DMS114 treated with DMSO at 0.1 percent for 48 hours (cell line): ENCODE measurements around the gene ALKBH3.

Experiments
- DNase-seq: peaks from one replicate; lab custom pipeline; 2025; ENCODE audit not compliant: unreplicated experiment; lab: John Stamatoyannopoulos, UW

The ALKBH3 gene

DNA sequence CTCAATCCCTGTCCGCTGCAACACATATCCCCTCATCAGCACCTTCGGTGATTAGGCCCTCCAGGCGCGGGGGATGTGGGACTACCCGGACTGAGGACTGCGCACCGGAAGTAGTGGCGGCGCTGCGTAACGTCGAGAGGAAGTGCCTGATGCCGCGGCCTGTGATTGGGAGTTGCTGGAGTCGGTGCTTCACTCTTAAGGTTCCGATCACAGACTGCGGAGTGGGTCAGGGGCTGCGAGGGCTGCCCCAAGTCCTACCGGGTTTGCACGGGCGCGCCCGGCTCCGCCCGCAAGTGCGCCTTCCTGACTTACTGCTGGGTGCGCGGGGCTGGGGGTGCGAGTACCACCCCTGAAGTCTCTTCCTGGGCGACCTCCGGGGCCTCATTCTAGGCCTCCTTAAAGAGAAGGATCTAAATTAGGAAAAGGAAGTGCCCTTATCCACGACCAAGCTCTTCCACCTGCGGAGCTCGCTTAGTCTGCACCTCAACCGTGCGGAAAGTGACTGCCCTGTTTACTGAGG, at the start of gene ALKBH3:
TSS of gene ALKBH3 (plus strand) at position 192 of the 520 bp plus-strand sequence. CDS start 1,822 bp downstream, outside the sequence.
- DNase-seq = peak; percentile 81

DNA sequence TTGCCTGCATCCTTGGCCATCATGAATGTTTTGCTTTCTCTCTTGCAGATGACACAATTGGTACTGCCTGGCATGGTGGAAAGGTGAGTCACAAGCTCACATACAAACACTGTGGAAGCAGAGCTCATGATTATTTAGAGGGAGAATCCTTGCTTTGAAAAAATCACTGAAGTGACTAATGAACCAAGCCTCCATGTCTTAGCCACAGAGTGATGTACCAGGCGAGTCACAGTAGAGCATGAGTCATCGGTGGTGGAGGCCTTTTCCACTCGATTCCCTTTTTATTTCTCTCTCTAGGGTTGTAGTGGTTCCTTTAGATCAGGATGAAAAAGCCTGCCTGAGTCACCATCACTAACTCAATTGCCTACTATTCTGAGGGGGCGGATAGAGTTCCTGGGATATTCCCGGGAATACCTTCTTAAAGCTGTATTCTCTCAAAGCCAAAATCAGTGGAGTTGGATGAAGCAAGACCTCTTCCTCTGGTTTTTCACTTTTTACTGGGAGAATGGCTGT, 49.6 kb upstream of the ALKBH3 start:
- no peak for DNase-seq

DNA sequence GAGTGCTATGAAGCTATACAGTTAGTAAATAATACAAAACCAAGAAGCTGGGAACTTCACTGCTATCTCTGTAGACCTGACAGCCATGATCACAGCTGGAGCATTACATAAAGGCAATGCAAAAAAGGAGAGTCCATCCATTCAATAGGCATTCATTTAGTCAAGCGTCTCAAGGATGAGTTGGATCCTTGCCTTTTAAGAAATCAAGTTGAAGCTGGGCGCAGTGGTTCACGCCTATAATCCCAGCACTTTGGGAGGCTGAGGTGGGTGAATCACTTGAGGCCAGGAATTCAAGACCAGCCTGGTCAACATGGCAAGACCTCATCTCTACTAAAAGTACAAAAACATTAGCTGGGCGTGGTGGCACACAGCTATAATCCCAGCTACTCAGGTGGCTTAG, 48.1 kb upstream of the ALKBH3 start:
- no peak for DNase-seq

DNA sequence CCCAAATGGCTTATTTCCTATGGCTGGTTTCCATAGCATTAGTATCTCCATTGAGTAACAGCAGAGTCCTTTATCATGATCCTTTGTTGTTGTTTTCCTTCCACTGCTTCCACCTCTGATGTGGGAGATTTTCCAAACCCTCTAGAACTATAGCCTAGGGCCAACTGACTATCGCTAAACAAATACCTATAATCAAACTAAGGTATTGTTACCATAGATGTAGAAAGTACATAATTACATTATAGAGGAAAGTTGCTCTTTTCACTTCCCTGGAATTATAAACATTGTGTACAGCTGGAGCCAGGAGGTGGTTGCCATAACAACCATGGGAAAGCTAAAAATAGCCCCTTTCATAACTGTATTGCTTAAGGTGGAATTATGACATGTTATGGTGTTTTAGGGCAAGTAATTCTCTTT, 47.0 kb upstream of the ALKBH3 start:
- DNase-seq = no peak

DNA sequence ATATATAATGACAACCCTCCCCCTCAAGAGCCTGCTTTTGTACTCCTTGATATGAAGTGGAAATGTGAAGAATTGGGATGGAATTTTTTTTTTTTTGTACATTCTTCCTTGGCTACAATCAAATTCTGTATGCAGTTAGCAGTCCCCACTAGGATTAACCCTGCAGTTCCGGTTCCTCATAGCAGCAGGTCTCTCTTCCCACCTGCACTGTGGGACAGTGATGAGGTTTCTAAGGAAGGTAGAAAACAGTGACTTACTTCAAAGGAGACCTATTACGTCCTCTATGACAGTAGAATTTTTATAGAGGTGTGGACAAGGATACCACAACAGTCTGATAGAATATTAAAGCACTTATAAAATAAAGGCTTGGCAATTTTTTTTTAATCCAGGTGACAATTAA, 46.3 kb upstream of the ALKBH3 start:
- no peak for DNase-seq

DNA sequence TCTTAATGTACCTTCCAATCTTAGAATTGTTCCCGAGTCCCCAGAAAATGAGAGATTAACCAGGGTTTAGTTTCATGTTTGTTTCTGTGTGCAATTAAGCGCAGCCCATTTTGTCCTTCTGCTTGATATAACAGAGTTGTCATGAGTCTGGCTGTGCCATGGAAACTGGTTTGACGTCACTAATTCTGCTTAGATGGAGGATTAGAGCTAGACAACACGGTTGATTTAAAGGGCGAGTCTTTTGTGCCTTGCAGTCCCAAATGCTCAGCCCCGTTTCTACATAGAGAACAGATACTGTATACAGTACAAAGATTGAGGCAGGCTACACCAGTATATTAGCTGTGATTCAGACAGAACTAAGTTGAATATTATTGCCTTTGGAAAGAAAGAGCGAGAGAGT, 45.5 kb upstream of the ALKBH3 start:
- DNase-seq = no peak

DNA sequence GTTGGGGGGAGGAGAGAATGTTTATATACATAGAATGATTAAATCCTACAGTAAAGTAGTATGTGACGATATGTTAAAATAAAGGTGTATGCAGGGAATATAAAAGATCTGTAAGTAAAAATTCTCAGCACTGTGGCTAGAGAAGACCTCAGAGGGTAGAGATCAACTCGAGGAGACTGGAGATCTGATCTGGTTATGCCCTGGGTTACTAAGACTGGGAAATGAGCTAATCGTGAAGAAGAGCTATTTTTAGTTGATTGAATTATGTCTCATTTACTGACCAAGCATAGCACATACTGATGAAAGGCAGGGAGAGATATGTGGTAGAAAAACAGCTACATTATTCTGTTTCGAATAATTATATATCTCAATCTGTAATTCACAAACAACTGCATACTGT, 42.8 kb upstream of the ALKBH3 start:
- no peak for DNase-seq

DNA sequence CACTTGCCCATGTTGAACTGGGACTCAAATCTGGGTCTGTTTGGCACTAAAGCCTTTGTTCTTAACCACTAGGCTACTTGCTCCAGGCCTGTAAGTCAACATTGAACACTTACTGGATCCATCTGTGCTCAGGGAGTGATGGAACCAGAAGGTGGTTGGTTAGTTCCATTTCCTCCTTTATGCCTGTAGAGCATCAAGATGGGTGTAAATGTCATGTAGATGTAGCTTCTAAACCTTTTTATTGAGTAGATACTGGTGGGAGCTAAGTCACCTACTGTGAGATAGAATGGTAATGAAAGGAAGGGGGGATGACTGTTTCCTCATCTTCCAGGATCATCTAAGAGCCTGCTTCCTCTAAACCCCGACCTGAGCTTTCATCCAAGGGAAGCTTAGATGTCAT, 38.6 kb upstream of the ALKBH3 start:
- DNase-seq = no peak

DNA sequence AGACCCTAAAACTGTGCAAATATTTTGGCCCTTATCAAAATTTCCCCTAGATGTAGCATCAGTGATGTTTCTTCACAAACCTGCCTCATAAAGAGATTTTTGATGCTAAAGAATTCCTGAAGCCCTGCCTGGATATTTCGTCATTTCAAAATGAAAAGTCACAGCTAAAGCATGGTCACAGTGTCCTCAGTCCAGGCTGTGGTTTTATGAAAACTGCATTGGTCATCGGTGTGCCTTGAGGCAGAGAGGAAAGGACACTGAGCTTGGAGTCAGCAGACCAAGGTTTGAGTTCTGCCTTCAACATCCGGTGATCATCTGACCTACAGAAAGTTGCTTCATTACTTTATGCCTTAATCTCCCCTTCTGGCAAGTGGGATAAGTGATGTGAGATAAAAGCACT, 34.8 kb upstream of the ALKBH3 start:
- no peak for DNase-seq

DNA sequence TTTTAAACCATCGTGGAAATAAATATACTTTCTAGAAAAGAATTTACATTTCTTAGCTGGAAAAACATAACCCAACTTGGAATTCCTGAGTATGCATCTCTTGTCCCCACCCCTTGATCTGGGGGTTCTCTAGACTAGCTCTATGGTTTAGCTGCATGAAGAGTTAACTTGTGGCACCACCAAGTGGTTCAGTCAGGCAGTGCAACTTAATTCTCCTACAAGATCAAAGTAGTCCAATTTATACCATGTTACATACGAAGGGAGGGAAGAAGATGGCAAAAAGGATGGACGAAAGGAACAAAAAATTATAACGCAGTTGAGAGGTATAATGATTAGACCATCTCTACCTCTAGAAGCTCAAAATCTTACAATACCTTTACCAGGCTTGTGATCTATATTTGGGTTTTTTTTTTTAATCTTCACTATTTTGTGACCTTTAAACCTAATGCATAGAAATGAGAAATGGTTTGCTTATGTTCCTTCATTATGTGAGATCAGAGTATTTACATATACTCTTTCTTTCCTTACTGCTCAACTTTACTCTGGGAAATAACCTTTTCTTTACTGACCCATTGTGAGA, 28.5 kb upstream of the ALKBH3 start:
- peak; percentile 33 for DNase-seq

DNA sequence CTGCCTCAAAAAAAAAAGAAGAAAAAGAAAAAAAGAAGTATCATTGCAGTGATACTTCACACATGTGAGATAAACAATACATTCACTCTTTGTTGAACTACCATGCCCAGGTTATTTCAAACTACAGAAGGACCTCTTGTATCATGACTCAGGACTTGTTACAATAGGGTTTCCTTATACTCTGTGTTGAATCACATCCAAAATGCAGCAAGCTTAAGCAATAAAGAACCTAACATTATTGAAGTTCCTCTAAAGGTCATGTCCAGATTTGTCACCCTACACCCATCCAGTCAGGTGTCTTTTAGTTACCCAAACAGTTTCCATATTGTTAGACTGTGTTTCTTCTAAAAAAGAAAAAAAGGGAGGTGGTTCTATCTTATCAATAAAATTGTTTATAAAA, 26.9 kb upstream of the ALKBH3 start:
- no peak for DNase-seq

DNA sequence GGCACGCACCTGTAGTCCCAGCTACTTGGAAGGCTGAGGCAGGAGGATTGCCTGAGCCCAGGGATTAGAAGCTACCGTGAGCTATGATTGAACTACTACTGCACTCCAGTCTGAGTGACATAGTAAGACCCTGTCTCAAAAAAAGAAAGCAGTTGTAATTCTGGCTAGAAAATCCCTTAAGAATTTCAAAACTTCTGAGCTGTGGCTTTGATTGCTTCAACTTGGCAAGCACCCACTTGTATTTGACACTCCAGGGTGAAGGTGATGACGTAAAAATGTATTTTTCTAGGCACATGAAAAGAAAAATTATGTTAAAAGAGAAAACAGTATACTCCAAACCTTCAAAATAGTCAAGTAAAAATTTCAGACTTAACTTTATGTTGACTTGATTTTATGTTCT, 23.6 kb upstream of the ALKBH3 start:
- no peak for DNase-seq

DNA sequence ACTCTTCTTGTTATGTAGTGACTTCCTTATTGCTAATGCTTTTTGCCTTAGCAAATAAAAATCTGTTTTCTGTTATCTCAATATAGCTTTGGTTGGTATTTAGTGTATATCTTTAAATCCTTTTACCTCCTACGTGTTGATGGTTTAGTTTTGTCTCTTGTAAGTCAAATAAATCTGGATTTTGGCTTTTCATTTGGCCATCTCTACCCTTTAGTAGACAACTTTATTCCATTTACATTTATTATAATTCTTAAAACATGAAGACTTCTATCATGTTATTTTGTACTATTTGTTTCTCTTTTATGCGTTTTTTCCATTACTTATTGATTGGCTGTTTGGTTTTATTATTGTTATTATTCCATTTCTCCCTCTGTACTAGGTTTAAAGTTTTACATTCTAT, 19.5 kb upstream of the ALKBH3 start:
- no peak for DNase-seq

DNA sequence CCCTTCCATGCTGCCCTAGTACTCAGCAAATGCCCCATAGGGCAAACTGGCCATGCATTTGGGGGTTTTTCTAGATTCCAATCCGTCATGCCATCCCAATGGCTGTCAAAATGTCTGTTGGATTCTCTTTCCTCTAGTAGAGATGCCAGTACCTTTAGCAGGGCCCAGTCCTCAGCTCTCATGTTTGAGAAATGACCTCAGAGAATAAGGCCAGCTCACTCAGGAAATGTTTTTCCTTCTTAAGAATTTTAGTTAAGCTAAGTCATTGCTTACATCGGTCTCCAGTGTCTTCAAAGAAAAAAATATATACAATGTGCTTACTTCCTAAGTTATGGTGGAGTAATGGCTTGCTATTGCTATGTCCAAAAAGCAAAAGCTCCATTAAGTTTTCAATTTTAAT, 14.1 kb upstream of the ALKBH3 start:
- DNase-seq = no peak

DNA sequence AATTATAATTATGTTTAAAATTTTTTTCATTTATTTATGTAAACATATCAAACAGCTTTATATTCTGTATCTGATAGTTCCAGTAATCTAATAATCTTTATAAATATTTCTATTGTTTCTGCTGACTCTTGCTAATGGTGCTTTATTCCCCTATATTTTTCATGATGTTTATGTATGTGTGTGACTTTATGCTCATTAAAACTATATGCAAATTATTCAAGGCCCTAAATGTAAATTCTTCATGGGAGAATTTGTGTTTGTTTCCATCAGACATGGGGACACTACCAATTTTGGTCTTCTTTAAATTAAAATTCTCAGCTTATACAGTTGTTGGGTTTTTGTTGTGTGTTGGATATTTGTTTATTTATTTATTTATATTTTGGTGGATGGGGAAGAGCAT, 13.7 kb upstream of the ALKBH3 start:
- no peak for DNase-seq

DNA sequence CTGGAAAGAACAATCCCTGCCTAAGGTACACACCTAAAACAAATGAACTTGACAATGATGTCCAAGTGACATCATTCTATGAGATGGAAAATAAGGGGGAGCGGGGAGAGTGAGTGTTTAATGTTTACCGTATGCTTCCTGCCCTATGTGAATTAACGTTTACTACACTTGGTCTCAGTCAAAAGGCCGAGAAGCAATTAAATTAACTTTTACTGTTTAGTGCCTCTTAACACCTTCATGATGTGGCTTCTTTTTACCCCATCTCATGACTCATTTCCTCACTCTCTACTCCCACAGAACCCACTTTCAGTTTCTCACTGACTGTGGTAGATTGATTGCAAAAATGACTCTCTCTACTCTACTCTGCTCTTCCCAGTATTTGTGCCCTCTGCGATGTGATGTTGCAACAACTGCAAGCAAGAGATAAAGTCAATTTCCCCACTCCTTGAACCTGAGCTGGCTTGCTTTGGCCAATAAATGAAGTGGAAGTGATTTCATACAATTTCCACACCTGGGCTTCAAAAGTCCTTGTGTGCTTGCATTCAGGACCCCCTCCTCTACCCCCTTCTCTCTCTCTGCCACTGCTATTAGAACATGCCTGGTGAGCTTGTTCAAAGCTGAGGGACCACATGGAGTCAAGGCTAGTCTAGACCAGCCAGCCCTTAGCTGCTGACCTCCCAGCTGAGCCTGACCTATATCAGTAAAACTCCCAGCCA, 11.6 kb upstream of the ALKBH3 start:
- DNase-seq = no peak

DNA sequence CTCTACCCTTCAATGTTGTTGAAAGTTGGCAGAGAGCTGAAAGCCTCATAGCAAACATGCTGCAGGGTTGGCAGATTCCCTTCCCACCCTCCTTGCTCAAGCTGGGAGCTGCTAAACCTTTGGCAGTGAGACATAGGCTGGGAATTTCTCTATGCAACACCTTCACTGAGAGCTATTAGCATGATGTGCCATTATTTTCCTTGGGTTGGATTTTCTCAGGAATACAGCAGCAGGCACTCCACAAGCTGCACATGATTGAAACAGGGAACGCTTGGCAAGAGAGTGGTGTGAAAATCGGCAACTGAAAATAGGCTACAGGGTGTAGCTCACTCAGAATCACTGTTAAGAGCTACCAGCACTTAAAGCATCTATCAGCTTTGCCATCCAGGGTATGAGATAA, 9.6 kb upstream of the ALKBH3 start:
- DNase-seq = no peak

DNA sequence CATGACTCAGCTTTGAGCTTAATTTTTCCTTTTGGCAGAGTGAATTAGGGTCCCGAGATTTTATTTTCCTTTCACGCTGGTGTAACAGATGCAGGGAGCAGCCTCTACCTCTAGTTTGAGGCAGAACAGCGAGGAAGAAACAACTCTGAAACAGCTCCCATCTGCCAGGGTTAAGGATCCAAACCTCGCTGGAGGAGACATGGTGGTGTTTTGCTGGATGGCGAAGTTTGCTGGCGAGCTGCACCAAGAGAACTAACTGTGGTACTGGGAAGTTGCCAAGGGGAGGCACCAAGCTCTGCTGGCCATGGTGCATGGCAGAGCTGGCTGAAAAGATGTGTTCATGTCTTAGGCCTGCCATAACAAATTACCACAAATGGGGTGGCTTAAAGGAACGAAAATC, 7.6 kb upstream of the ALKBH3 start:
- DNase-seq = no peak

DNA sequence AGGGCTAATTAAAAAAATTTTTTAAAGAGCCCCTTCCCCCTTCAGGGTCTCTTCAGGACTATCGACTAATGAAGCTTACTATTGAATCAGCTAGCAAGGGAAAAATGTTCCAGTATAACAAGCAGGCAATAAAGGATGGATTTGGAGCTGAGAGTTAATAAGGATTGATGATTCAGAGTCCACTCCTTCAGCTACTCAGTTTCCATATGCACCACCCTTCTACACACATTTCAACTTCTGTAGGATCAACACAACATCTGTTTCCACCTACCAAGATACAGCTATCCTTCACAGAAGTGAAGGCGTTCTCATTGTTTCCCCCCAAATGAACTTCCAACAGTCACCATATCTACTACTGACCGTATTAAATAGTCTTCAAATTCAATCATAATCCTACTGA, 6.6 kb upstream of the ALKBH3 start:
- no peak for DNase-seq

DNA sequence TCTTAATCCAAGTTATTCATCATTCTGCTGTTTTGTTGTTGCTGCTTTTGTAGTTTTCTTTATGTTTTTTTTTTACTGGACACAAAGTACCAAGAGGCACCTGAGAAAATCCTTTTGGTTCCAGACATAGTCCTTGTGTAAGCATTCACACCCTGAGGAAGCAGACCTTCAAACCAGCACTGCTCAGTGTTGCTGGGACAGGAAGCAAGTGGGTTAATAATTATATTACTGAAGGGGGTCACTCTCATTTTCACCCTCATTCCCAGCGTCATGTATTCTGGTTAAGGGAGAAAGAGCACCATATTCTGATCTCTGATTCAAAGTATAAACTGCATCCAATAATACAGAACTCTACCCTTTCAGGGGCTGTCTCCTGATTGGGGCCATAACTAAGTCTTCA, 5.9 kb upstream of the ALKBH3 start:
- DNase-seq = no peak

DNA sequence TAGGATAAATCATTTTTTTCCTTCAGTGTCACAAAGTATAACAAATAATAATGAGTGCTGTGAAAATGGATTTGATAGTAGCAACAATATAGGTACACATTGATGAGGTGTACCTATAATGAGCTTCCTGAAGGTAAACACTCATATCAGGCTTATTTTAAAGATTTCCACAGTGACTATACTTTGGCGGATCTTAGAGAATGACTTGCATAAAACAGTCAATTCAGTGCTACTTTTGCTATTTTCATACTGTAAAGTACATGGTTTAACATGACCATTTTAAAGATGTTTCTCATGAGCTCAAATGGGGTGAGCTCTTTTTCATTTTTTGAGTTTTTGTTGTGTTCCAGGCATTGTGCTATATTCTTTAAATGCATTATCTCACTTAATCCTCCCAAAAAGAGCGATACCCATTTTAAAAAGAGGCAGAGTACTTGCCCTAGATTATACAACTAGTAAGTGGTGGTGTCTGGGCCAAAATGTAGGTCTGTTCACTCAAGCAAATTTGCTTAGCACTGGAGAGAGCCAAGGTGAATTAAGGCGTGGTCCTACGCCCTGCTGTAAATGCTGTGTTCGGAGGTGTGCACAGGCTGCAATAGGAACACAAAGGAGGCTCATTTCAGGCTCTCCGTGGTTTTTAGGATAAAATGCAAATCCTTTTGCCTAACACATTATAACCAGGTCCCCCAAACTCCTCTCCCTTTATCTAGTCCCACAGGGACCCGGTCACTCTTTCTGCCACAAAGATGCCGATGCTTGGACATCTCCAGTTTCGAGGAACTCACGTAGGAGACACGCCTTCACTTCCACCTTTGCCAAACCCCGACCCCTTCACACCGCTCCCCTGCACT, 617 bp upstream of the ALKBH3 start:
- no peak for DNase-seq

DNA sequence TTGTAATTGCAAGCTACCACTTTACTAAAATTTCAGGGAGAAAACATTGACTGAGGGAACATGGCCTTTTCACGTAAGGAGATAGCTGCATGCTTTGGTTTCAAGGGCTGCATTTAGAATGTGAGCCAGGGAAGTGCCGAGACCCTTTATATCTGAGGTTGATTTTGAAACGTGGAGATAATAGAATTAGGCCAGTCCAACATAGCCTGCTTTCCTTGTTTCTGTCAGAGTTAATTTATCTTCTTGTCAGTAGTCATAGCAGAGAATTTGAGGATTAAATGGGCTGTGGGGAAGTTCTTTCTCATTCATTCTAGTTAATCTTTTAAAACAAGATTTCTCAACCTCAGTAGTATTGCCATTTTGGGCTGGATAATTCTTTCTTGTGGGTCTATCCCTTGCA, 12.2 kb downstream of the ALKBH3 start:
- DNase-seq = no peak
